Transverse colon (tissue), 4 donors: ENCODE measurements around the gene DYNLT3.

ENCODE experiments used
- CTCF ChIP-seq, 5 experiments: fragments of 200-600 bp in 3 of 5; fragments of 450-650 bp in 2 of 5; sonication (generic) in 3 of 5; IDR thresholded peaks; 1 replicate in 2 of 5; 2 replicates in 3 of 5; pipeline ENCODE4 v1.5.1; 2016 to 2017; ENCODE audit warnings: antibody characterized with exemption in 5 of 5, inconsistent platforms in 3 of 5, mild to moderate bottlenecking in 2 of 5, moderate library complexity in 1 of 5
- EP300 ChIP-seq: sonication (generic); formaldehyde crosslinking; IDR thresholded peaks from one replicate; pipeline ENCODE4 v1.6.1; 2017; ENCODE audit warnings: antibody characterized with exemption, low read depth
- POLR2A ChIP-seq: fragments of 450-650 bp; IDR thresholded peaks from one replicate; pipeline ENCODE4 v1.6.1; 2016; ENCODE audit warnings: antibody characterized with exemption, mild to moderate bottlenecking, moderate library complexity
- POLR2AphosphoS5 ChIP-seq, 3 donors: sonication (generic); formaldehyde crosslinking; IDR thresholded peaks; one replicate each; pipeline ENCODE4 v1.6.1; 2016; ENCODE audit warnings: antibody characterized with exemption in 3 of 3

GRCh38 chrX:37815366-37815765, 32.0 kb downstream of the DYNLT3 start:
- TF ChIP-seq CTCF (IDR thresholded peaks at IDR 0.05) (no peak), POLR2A (no peak), POLR2AphosphoS5 (IDR thresholded peaks at IDR 0.05) (no peak), EP300 (no peak)
